RPMI8226 (cell line): ENCODE results near the gene BCAT1.
"Not testable (repeated sequence)": the region's sequence is repeated elsewhere in the genome, so short reads cannot be mapped to it uniquely, and the experiment has no call there.

Experiments
- DNase-seq: peaks from one replicate; pipeline ENCODE4 v3.0.0-alpha.2; 2015

The BCAT1 gene

GRCh38 chr12:24922090-24922489 is 26.8 kb downstream of the BCAT1 start:
- DNase-seq: no peak

GRCh38 chr12:24921251-24922038 is 27.5 kb downstream of the BCAT1 start:
- DNase-seq: no peak

GRCh38 chr12:24920141-24920540 is 28.8 kb downstream of the BCAT1 start:
- no peak for DNase-seq

- no peak for DNase-seq
Measured at GRCh38 chr12:24919346-24920001, 29.4 kb downstream of the BCAT1 start.

- DNase-seq: no peak
Measured at GRCh38 chr12:24918596-24918995, 30.3 kb downstream of the BCAT1 start.

- DNase-seq: no peak
Measured at GRCh38 chr12:24915501-24915900, 33.4 kb downstream of the BCAT1 start.

- no peak for DNase-seq
Measured at GRCh38 chr12:24913953-24914352, 34.9 kb downstream of the BCAT1 start.

- no peak for DNase-seq
Measured at GRCh38 chr12:24913130-24913529, 35.8 kb downstream of the BCAT1 start.

- DNase-seq: no peak
Measured at GRCh38 chr12:24911271-24911791, 37.6 kb downstream of the BCAT1 start.

- DNase-seq: not testable (repeated sequence)
Measured at GRCh38 chr12:24910192-24910591, 38.7 kb downstream of the BCAT1 start.

GRCh38 chr12:24909667-24910066 is 39.2 kb downstream of the BCAT1 start:
- DNase-seq: no peak

- DNase-seq: no peak
Measured at GRCh38 chr12:24907464-24907863, 41.4 kb downstream of the BCAT1 start.

GRCh38 chr12:24906141-24906540 is 42.8 kb downstream of the BCAT1 start:
- DNase-seq: no peak

- no peak for DNase-seq
Measured at GRCh38 chr12:24905431-24905830, 43.5 kb downstream of the BCAT1 start.

- no peak for DNase-seq
Measured at GRCh38 chr12:24904871-24905270, 44.0 kb downstream of the BCAT1 start.

GRCh38 chr12:24903329-24904088 is 45.4 kb downstream of the BCAT1 start:
- DNase-seq: no peak

GRCh38 chr12:24902511-24903328 is 46.2 kb downstream of the BCAT1 start:
- no peak for DNase-seq

- no peak for DNase-seq
Measured at GRCh38 chr12:24901576-24902461, 47.1 kb downstream of the BCAT1 start.

- no peak for DNase-seq
Measured at GRCh38 chr12:24900196-24900595, 48.7 kb downstream of the BCAT1 start.

- no peak for DNase-seq
Measured at GRCh38 chr12:24899503-24900075, 49.3 kb downstream of the BCAT1 start.

GRCh38 chr12:24898606-24899005 is 50.3 kb downstream of the BCAT1 start:
- DNase-seq: no peak
